ENCODE results near the gene AFMID. TPM values are rescaled to one million over a fixed set of nuclear protein-coding genes. Genes with fewer than 3 reads are reported as not detected.

AFMID gene
- total and polyA plus RNA-seq, 2 of the 8 experiments (the other 6 are each of a cell fraction or from before 2014, with no cell fraction given): 49.0 to 53.0 TPM

- TF ChIP-seq PHF8 (conservative IDR thresholded peaks at IDR 0.05; ENCODE audit: low read depth, low read length) (no peak), NRF1 (IDR thresholded peaks at IDR 0.05; ENCODE audit: low read depth, low read length) (no peak)
These were observed 69.8 kb downstream of the AFMID start (continued) for GRCh38 chr17:78256707-78257591.

Small RNAs within 50 kb of the gene (small RNA-seq; reads per million reads assigned to genes)
- gene AC087645.1 (ENCODE audit: insufficient read depth): not detected

Other genes with a start within 250 kb of the AFMID start
- gene TNRC6C, start 228.7 kb upstream of the AFMID start, total RNA-seq (2021; fragmentation: NEBNext Ultra II Directional; extraction: Animal tissue kit (Norgen Biotek cat#: 25700)): 28.9 and 30.5 TPM in 2 replicates
- 2.8 and 3.9 TPM in 2 replicates for gene TNRC6C, start 228.7 kb upstream of the AFMID start, polyA plus RNA-seq (2011; rRNA removed)
- 73.1 and 77.6 TPM in 2 replicates for gene TMC6, start 58.6 kb upstream of the AFMID start, total RNA-seq (2021; fragmentation: NEBNext Ultra II Directional; extraction: Animal tissue kit (Norgen Biotek cat#: 25700))
- 39.4 and 60.4 TPM in 2 replicates for gene TMC6, start 58.6 kb upstream of the AFMID start, polyA plus RNA-seq (2011; rRNA removed)
- 2.0 and 2.8 TPM in 2 replicates for gene TMC8, start 56.6 kb upstream of the AFMID start, total RNA-seq (2021; fragmentation: NEBNext Ultra II Directional; extraction: Animal tissue kit (Norgen Biotek cat#: 25700))
- gene TMC8, start 56.6 kb upstream of the AFMID start, polyA plus RNA-seq (2011; rRNA removed): 1.00 and 3.0 TPM in 2 replicates
- not detected in 2 replicates for gene C17orf99, start 41.0 kb upstream of the AFMID start, total RNA-seq (2021; fragmentation: NEBNext Ultra II Directional; extraction: Animal tissue kit (Norgen Biotek cat#: 25700))
- gene C17orf99, start 41.0 kb upstream of the AFMID start, polyA plus RNA-seq (2011; rRNA removed): not detected in 2 replicates
- 48.4 and 50.0 TPM in 2 replicates for gene SYNGR2, start 18.8 kb upstream of the AFMID start, total RNA-seq (2021; fragmentation: NEBNext Ultra II Directional; extraction: Animal tissue kit (Norgen Biotek cat#: 25700))
- gene SYNGR2, start 18.8 kb upstream of the AFMID start, polyA plus RNA-seq (2011; rRNA removed): 139 and 209 TPM in 2 replicates
- 66.9 and 76.5 TPM in 2 replicates for gene TK1, start 310 bp upstream of the AFMID start, total RNA-seq (2021; fragmentation: NEBNext Ultra II Directional; extraction: Animal tissue kit (Norgen Biotek cat#: 25700))
- 147 and 170 TPM in 2 replicates for gene TK1, start 310 bp upstream of the AFMID start, polyA plus RNA-seq (2011; rRNA removed)
- gene BIRC5, start 26.9 kb downstream of the AFMID start, total RNA-seq (2021; fragmentation: NEBNext Ultra II Directional; extraction: Animal tissue kit (Norgen Biotek cat#: 25700)): 106 and 108 TPM in 2 replicates
- 42.2 and 48.8 TPM in 2 replicates for gene BIRC5, start 26.9 kb downstream of the AFMID start, polyA plus RNA-seq (2011; rRNA removed)
- 0.15 TPM in 1 of 2 replicates, not detected in the other for gene TMEM235, start 44.3 kb downstream of the AFMID start, total RNA-seq (2021; fragmentation: NEBNext Ultra II Directional; extraction: Animal tissue kit (Norgen Biotek cat#: 25700))
- 0.05 and 0.14 TPM in 2 replicates for gene TMEM235, start 44.3 kb downstream of the AFMID start, polyA plus RNA-seq (2011; rRNA removed)
- 47.9 and 49.4 TPM in 2 replicates for gene SOCS3, start 172.7 kb downstream of the AFMID start, total RNA-seq (2021; fragmentation: NEBNext Ultra II Directional; extraction: Animal tissue kit (Norgen Biotek cat#: 25700))
- gene SOCS3, start 172.7 kb downstream of the AFMID start, polyA plus RNA-seq (2011; rRNA removed): 10.1 and 15.2 TPM in 2 replicates
- gene PGS1, start 191.3 kb downstream of the AFMID start, total RNA-seq (2021; fragmentation: NEBNext Ultra II Directional; extraction: Animal tissue kit (Norgen Biotek cat#: 25700)): 56.7 and 60.0 TPM in 2 replicates
- 46.7 and 69.3 TPM in 2 replicates for gene PGS1, start 191.3 kb downstream of the AFMID start, polyA plus RNA-seq (2011; rRNA removed)

Measured in H1 (cell line).